Testis (tissue), 3 donors: ENCODE measurements around the gene WDR38. TPM values are rescaled to one million over a fixed set of nuclear protein-coding genes. Genes with fewer than 3 reads are reported as not detected.

Experiments used
- DNase-seq: peaks from one replicate; pipeline ENCODE4 v3.0.0-alpha.2; 2019
- H3K27ac ChIP-seq, 2 donors: fragments of 200-600 bp; sonication (generic); one replicate each; pipeline ENCODE4 v1.5.1; 2019
- H3K27me3 ChIP-seq: fragments of 200-600 bp; sonication (generic); one replicate; pipeline ENCODE4 v1.5.1; 2019
- H3K36me3 ChIP-seq: fragments of 200-600 bp; sonication (generic); one replicate; pipeline ENCODE4 v1.5.1; 2017; ENCODE audit warnings: low read depth; ENCODE audit errors: missing control alignments
- H3K4me1 ChIP-seq: fragments of 200-600 bp; sonication (generic); one replicate; pipeline ENCODE4 v1.5.1; 2019
- H3K4me3 ChIP-seq, 2 donors: fragments of 200-600 bp; sonication (generic); one replicate each; pipeline ENCODE4 v1.5.1; 2017 to 2019
- H3K9me3 ChIP-seq: fragments of 200-600 bp; sonication (generic); one replicate; pipeline ENCODE4 v1.5.1; 2017
- CTCF ChIP-seq, 3 experiments: fragments of 450-650 bp in 2 of 3; fragments of 200-600 bp in 1 of 3; sonication (generic) in 1 of 3; IDR thresholded peaks; one replicate each; pipeline ENCODE4 v1.5.1; 2016 to 2019; ENCODE audit warnings: antibody characterized with exemption in 3 of 3, mild to moderate bottlenecking in 2 of 3, moderate library complexity in 1 of 3
- POLR2A ChIP-seq: fragments of 450-650 bp; IDR thresholded peaks from one replicate; pipeline ENCODE4 v1.6.1; 2017; ENCODE audit warnings: antibody characterized with exemption, mild to moderate bottlenecking, moderate library complexity
- WGBS, 2 donors: methylation state at CpG; one replicate each; pipeline ENCODE4 v1.1.5; 2018; 5-methylcytosine and 5-hydroxymethylcytosine counted together
- intact Hi-C: fragments of 100-400 bp; cut with DNase I; formaldehyde crosslinking; loops from one replicate; pipeline ENCODE4 v1.15.1; 2023; ENCODE audit warnings: low total_unique reads
- polyA plus RNA-seq: library from polyadenylated mRNA; stranded (reverse); fragments of 350-450 nt; fragmentation: Illumina TruSeq; extraction: RNeasy Lipid Tissue Mini Kit (QIAGEN cat#74804); gene quantifications from one replicate; pipeline ENCODE4 v1.2.3, GENCODE V29; 2014; ENCODE audit warnings: low read depth, low replicate concordance; ENCODE audit not compliant: insufficient read depth
- total RNA-seq, 2 donors: library from RNA; depleted of rRNA; stranded (reverse); fragments of >200 nt; gene quantifications; one replicate each; pipeline ENCODE4 v1.2.3, GENCODE V29; 2016

WDR38 gene
- total and polyA plus RNA-seq, 3 donors from 2014 or later = 3.2 to 11.8 (median 7.6) TPM

GRCh38 chr9:124809211-124809610 lies 44.0 kb upstream of the WDR38 start:
- H3K9me3 ChIP-seq = no peaks in the 10 kb centered on the region
- no peaks in the 10 kb centered on the region for H3K36me3 ChIP-seq
- no peak overlapping the region for H3K27ac ChIP-seq
- no peaks in the 10 kb centered on the region for H3K27me3 ChIP-seq
- no peak overlapping the region for H3K4me3 ChIP-seq
- intact Hi-C loops = no loop called here
- 90 to 94% methylated on average over 6 of the region's 6 CpGs for WGBS, 2 donors
- no peak for DNase-seq
- TF ChIP-seq POLR2A (no peak), CTCF (IDR thresholded peaks at IDR 0.05) (no peak)
- H3K4me1 ChIP-seq = no peaks in the 10 kb centered on the region

- Histone ChIP-seq H3K36me3 (no peaks in the 10 kb centered on the region), H3K9me3 (no peaks in the 10 kb centered on the region), H3K4me3 (no peak overlapping the region), H3K27me3 (no peaks in the 10 kb centered on the region), H3K27ac (no peak overlapping the region), H3K4me1 (no peaks in the 10 kb centered on the region)
- 89 to 96% methylated on average over 37 to 60 of the region's 60 CpGs for WGBS, 2 donors
- DNase-seq = no peak
- TF ChIP-seq POLR2A (no peak), CTCF (IDR thresholded peaks at IDR 0.05) (no peak)
- intact Hi-C loops = no loop called here
Measured at GRCh38 chr9:124809741-124810500, 43.3 kb upstream of the WDR38 start.

- intact Hi-C loops = no loop called here
- no peaks in the 10 kb centered on the region for H3K9me3 ChIP-seq
- no peaks in the 10 kb centered on the region for H3K27me3 ChIP-seq
- WGBS, 2 donors = 77 to 82% methylated on average over 11 to 12 of the region's 12 CpGs
- H3K36me3 ChIP-seq = no peaks in the 10 kb centered on the region
- no peak overlapping the region for H3K27ac ChIP-seq
- no peak overlapping the region for H3K4me3 ChIP-seq
- H3K4me1 ChIP-seq = no peaks in the 10 kb centered on the region
- DNase-seq = no peak
- no peak for TF ChIP-seq CTCF (IDR thresholded peaks at IDR 0.05)
- TF ChIP-seq POLR2A = no peak
Measured at GRCh38 chr9:124810663-124811355, 42.5 kb upstream of the WDR38 start.

GRCh38 chr9:124812441-124812876 lies 40.8 kb upstream of the WDR38 start:
- no peaks in the 10 kb centered on the region for H3K4me1 ChIP-seq
- 86 to 88% methylated on average over 5 to 6 of the region's 6 CpGs for WGBS, 2 donors
- H3K4me3 ChIP-seq = no peak overlapping the region
- no peaks in the 10 kb centered on the region for H3K27me3 ChIP-seq
- TF ChIP-seq CTCF (IDR thresholded peaks at IDR 0.05) (no peak), POLR2A (no peak)
- no peaks in the 10 kb centered on the region for H3K9me3 ChIP-seq
- no peak for DNase-seq
- no peak overlapping the region for H3K27ac ChIP-seq
- intact Hi-C loops = no loop called here
- H3K36me3 ChIP-seq = no peaks in the 10 kb centered on the region
